Transverse colon (tissue), 4 donors: ENCODE data around the gene RAPGEF5. TPM values are rescaled to one million over a fixed set of nuclear protein-coding genes. Genes with fewer than 3 reads are reported as not detected.

Source experiments
- DNase-seq: peaks from one replicate; pipeline ENCODE4 v3.0.0-alpha.2; 2019
- H3K27ac ChIP-seq, 4 donors: fragments of 200-600 bp; sonication (generic); 2 replicates each; pipeline ENCODE4 v1.5.1; 2016 to 2018; ENCODE audit warnings: inconsistent platforms in 4 of 4
- H3K27me3 ChIP-seq: fragments of 200-600 bp; sonication (generic); 2 replicates; pipeline ENCODE4 v1.5.1; 2017; ENCODE audit warnings: inconsistent platforms
- H3K36me3 ChIP-seq, 4 donors: fragments of 200-600 bp; sonication (generic); 2 replicates each; pipeline ENCODE4 v1.5.1; 2017 to 2019; ENCODE audit warnings: inconsistent platforms in 4 of 4
- H3K4me1 ChIP-seq, 4 donors: fragments of 200-600 bp; sonication (generic); 2 replicates each; pipeline ENCODE4 v1.5.1; 2017 to 2020; ENCODE audit warnings: inconsistent platforms in 4 of 4
- H3K4me3 ChIP-seq, 4 donors: fragments of 200-600 bp; sonication (generic); 1 replicate in 1 of 4; 2 replicates in 3 of 4; pipeline versions ENCODE4 v1.5.1 to v1.6.1; 2017 to 2019; ENCODE audit warnings: inconsistent platforms in 4 of 4
- H3K9me3 ChIP-seq, 2 donors: fragments of 200-600 bp; sonication (generic); 2 replicates each; pipeline ENCODE4 v1.5.1; 2017 to 2019; ENCODE audit warnings: inconsistent platforms in 2 of 2
- CTCF ChIP-seq, 5 experiments: fragments of 200-600 bp in 3 of 5; fragments of 450-650 bp in 2 of 5; sonication (generic) in 3 of 5; IDR thresholded peaks; 1 replicate in 2 of 5; 2 replicates in 3 of 5; pipeline ENCODE4 v1.5.1; 2016 to 2017; ENCODE audit warnings: antibody characterized with exemption in 5 of 5, inconsistent platforms in 3 of 5, mild to moderate bottlenecking in 2 of 5, moderate library complexity in 1 of 5
- EP300 ChIP-seq: sonication (generic); formaldehyde crosslinking; IDR thresholded peaks from one replicate; pipeline ENCODE4 v1.6.1; 2017; ENCODE audit warnings: antibody characterized with exemption, low read depth
- POLR2A ChIP-seq: fragments of 450-650 bp; IDR thresholded peaks from one replicate; pipeline ENCODE4 v1.6.1; 2016; ENCODE audit warnings: antibody characterized with exemption, mild to moderate bottlenecking, moderate library complexity
- POLR2AphosphoS5 ChIP-seq, 3 donors: sonication (generic); formaldehyde crosslinking; IDR thresholded peaks; one replicate each; pipeline ENCODE4 v1.6.1; 2016; ENCODE audit warnings: antibody characterized with exemption in 3 of 3
- WGBS, 2 donors: methylation state at CpG; one replicate each; pipeline ENCODE4 v1.1.5; 2018; ENCODE audit warnings: low coverage in 1 of 2; 5-methylcytosine and 5-hydroxymethylcytosine counted together
- in situ Hi-C, 4 donors: fragments of 200-750 bp; cut with MboI; loops; one replicate each; pipeline versions ENCODE4 v1.15.0 to v1.15.1; 2017; ENCODE audit warnings: low sequenced_read_pairs in 3 of 4, low pct_ligation_motif_present in 1 of 4, low pct_unique_long_range_greater_than_20kb in 1 of 4
- intact Hi-C: fragments of 100-400 bp; cut with DNase I; formaldehyde crosslinking; loops from one replicate; pipeline ENCODE4 v1.15.1; 2023; ENCODE audit warnings: low total_unique reads
- total RNA-seq, 4 donors: library from RNA; depleted of rRNA; stranded (reverse); fragments of >200 nt; gene quantifications; one replicate each; pipeline ENCODE4 v1.1.0, GENCODE V29; 2016

The RAPGEF5 gene
- total RNA-seq, 4 donors from 2014 or later: 82.3 to 112 (median 100) TPM

- Histone ChIP-seq H3K9me3 (no peaks in the 10 kb centered on the region), H3K27me3 (no peaks in the 10 kb centered on the region), H3K4me1 (peaks cover 0 to 32% (median 12%) of the 10 kb centered on the region in 4 donors), H3K36me3 (no peaks in the 10 kb centered on the region), H3K27ac (no peak overlapping the region), H3K4me3 (no peak overlapping the region)
- intact Hi-C loops: no loop called here
- in situ Hi-C loops: no loop called here
- TF ChIP-seq POLR2A: no peak
- no peak for TF ChIP-seq CTCF (IDR thresholded peaks at IDR 0.05)
- no peak for TF ChIP-seq POLR2AphosphoS5 (IDR thresholded peaks at IDR 0.05)
- no peak for TF ChIP-seq EP300
- no peak for DNase-seq
- 91 to 92% methylated on average over 4 to 5 of the region's 5 CpGs for WGBS, 2 donors
Observed at GRCh38 chr7:22343071-22343470, 13.9 kb downstream of the RAPGEF5 start.

GRCh38 chr7:22339725-22340390, 17.1 kb downstream of the RAPGEF5 start:
- DNase-seq: no peak
- Histone ChIP-seq H3K36me3 (no peaks in the 10 kb centered on the region), H3K4me3 (no peak overlapping the region), H3K9me3 (no peaks in the 10 kb centered on the region), H3K4me1 (peaks cover 0 to 14% (median 2%) of the 10 kb centered on the region in 4 donors), H3K27ac (no peak overlapping the region), H3K27me3 (no peaks in the 10 kb centered on the region)
- in situ Hi-C loops: no loop called here
- 71 to 72% methylated on average over 2 of the region's 2 CpGs for WGBS, 2 donors
- intact Hi-C loops: no loop called here
- TF ChIP-seq POLR2AphosphoS5 (IDR thresholded peaks at IDR 0.05) (no peak), POLR2A (no peak), EP300 (no peak)

GRCh38 chr7:22338877-22339276, 18.1 kb downstream of the RAPGEF5 start:
- Histone ChIP-seq H3K4me1 (peaks cover 0 to 15% (median 6%) of the 10 kb centered on the region in 4 donors), H3K9me3 (no peaks in the 10 kb centered on the region), H3K4me3 (no peak overlapping the region), H3K27ac (no peak overlapping the region), H3K36me3 (no peaks in the 10 kb centered on the region), H3K27me3 (no peaks in the 10 kb centered on the region)
- in situ Hi-C loops: no loop called here
- intact Hi-C loops: no loop called here
- no peak for TF ChIP-seq POLR2A
- no peak for TF ChIP-seq CTCF (IDR thresholded peaks at IDR 0.05)
- TF ChIP-seq POLR2AphosphoS5 (IDR thresholded peaks at IDR 0.05): no peak
- no peak for TF ChIP-seq EP300
- DNase-seq: no peak
- 69% methylated on average over 7 of the region's 7 CpGs; no CpG with 5 or more reads in 1 of the 2 donors for WGBS, 2 donors

DNA sequence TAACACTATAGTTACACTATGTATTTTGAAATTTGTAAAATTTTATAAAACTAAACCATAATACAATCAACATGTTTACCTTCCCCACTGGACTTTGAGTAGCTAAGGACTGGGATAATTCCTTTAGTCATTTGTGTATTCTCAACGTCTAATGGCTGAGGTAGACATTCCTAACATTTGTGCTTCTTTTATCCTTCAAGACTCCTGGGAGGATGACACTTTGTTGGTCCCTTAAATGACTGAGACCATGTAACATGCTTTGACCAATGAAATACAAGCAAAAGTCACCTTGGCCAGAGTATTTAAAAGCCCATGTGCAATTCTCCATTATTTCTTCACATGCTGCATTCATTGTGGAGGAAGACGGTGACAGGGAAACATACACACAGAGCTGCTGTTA, 18.5 kb downstream of the RAPGEF5 start:
- in situ Hi-C loops: no loop called here
- WGBS, 2 donors: 25 to 70% methylated on average over 1 to 2 of the region's 2 CpGs
- no peak for TF ChIP-seq EP300
- TF ChIP-seq POLR2AphosphoS5 (IDR thresholded peaks at IDR 0.05): no peak
- no peak for TF ChIP-seq POLR2A
- no peak for TF ChIP-seq CTCF (IDR thresholded peaks at IDR 0.05)
- Histone ChIP-seq H3K4me3 (no peak overlapping the region), H3K9me3 (no peaks in the 10 kb centered on the region), H3K27ac (no peak overlapping the region), H3K36me3 (no peaks in the 10 kb centered on the region), H3K4me1 (peaks cover 0 to 16% (median 7%) of the 10 kb centered on the region in 4 donors), H3K27me3 (no peaks in the 10 kb centered on the region)
- intact Hi-C loops: no loop called here
- DNase-seq: no peak
